GM23248 (cell line): ENCODE data around the gene GOLGA2. TPM values are rescaled to one million over a fixed set of nuclear protein-coding genes. Genes with fewer than 3 reads are reported as not detected.
A peak's percentile ranks its signal among the peaks of the same experiment; 100 is the strongest.
"Not testable (repeated sequence)": the region's sequence is repeated elsewhere in the genome, so short reads cannot be mapped to it uniquely, and the experiment has no call there.

Experiments
- DNase-seq: peaks from one replicate; pipeline ENCODE4 v3.0.0-alpha.2; 2015
- H2AFZ ChIP-seq: fragments of 200-600 bp; sonication (generic); 2 replicates; pipeline ENCODE4 v1.6.1; 2016; ENCODE audit warnings: antibody characterized with exemption
- H3F3A ChIP-seq: fragments of 200-600 bp; sonication (generic); 2 replicates; pipeline ENCODE4 v1.6.1; 2016; ENCODE audit warnings: mild to moderate bottlenecking, antibody characterized with exemption, mixed run types; ENCODE audit not compliant: insufficient read depth
- H3K27ac ChIP-seq: fragments of 200-600 bp; sonication (generic); 2 replicates; pipeline ENCODE4 v1.5.1; 2016; ENCODE audit warnings: mild to moderate bottlenecking
- H3K27me3 ChIP-seq: fragments of 200-600 bp; sonication (generic); replicated peaks from 2 replicates; pipeline ENCODE4 v1.6.1; 2016; ENCODE audit warnings: mild to moderate bottlenecking; ENCODE audit not compliant: insufficient read depth
- H3K36me3 ChIP-seq: fragments of 200-600 bp; sonication (generic); 2 replicates; pipeline ENCODE4 v1.6.1; 2016; ENCODE audit warnings: low read depth, mild to moderate bottlenecking
- H3K4me1 ChIP-seq: fragments of 200-600 bp; sonication (generic); 2 replicates; pipeline ENCODE4 v1.6.1; 2016; ENCODE audit warnings: mild to moderate bottlenecking; ENCODE audit not compliant: insufficient read depth
- H3K4me2 ChIP-seq: fragments of 200-600 bp; sonication (generic); one replicate; pipeline ENCODE4 v1.6.1; 2016; ENCODE audit warnings: mild to moderate bottlenecking; ENCODE audit not compliant: unreplicated experiment
- H3K4me3 ChIP-seq: fragments of 200-600 bp; sonication (generic); 2 replicates; pipeline ENCODE4 v1.5.1; 2016; ENCODE audit warnings: mild to moderate bottlenecking
- H3K79me2 ChIP-seq: fragments of 200-600 bp; sonication (generic); 2 replicates; pipeline ENCODE4 v1.6.1; 2016; ENCODE audit warnings: mild to moderate bottlenecking; ENCODE audit not compliant: insufficient read depth
- H3K9ac ChIP-seq: fragments of 200-600 bp; sonication (generic); 2 replicates; pipeline ENCODE4 v1.6.1; 2016; ENCODE audit warnings: mild to moderate bottlenecking
- H3K9me2 ChIP-seq: fragments of 200-600 bp; sonication (generic); 2 replicates; pipeline ENCODE4 v1.6.1; 2016; ENCODE audit warnings: mixed run types, mild to moderate bottlenecking, moderate library complexity; ENCODE audit not compliant: insufficient read depth
- H3K9me3 ChIP-seq: fragments of 200-600 bp; sonication (generic); one replicate; pipeline ENCODE4 v1.6.1; 2017; ENCODE audit warnings: low read depth
- H4K20me1 ChIP-seq: fragments of 200-600 bp; sonication (generic); 2 replicates; pipeline ENCODE4 v1.6.0; 2016; ENCODE audit not compliant: insufficient read depth
- EZH2 ChIP-seq: fragments of 200-600 bp; sonication (generic); IDR thresholded peaks from 2 replicates; pipeline ENCODE4 v1.6.1; 2018; ENCODE audit warnings: antibody characterized with exemption, mild to moderate bottlenecking; ENCODE audit not compliant: insufficient read depth, poor library complexity, severe bottlenecking
- EZH2phosphoT487 ChIP-seq: fragments of 200-600 bp; sonication (generic); IDR thresholded peaks from 2 replicates; pipeline ENCODE4 v1.6.1; 2018; ENCODE audit warnings: antibody characterized with exemption, moderate library complexity, mild to moderate bottlenecking, low read depth; ENCODE audit not compliant: insufficient read depth
- WGBS, 2 experiments: methylation state at CpG; one replicate each; pipeline ENCODE4 v1.1.6; 2015 to 2017; ENCODE audit warnings: low lambda C conversion rate in 2 of 2, low coverage in 1 of 2; ENCODE audit errors: missing lambda C conversion rate in 2 of 2; 5-methylcytosine and 5-hydroxymethylcytosine counted together
- in situ Hi-C: fragments of 300-500 bp; cut with MboI; formaldehyde crosslinking; loops from 2 replicates; pipeline ENCODE4 v1.15.0; 2020
- polyA plus RNA-seq: library from polyadenylated mRNA; unstranded; fragments of >200 nt; fragmentation: Nextera tagmentation; extraction: Ambion mirVana; gene quantifications from 2 replicates; pipeline ENCODE4 v1.2.1, GENCODE V29; 2016
- total RNA-seq: library from RNA; depleted of rRNA; stranded (reverse); fragments of >200 nt; shearing (Covaris generic); gene quantifications from 2 replicates; pipeline ENCODE4 v1.2.3, GENCODE V29; 2014

GOLGA2 gene
- total and polyA plus RNA-seq, 2 experiments from 2014 or later = 35.1 to 116 TPM

DNA sequence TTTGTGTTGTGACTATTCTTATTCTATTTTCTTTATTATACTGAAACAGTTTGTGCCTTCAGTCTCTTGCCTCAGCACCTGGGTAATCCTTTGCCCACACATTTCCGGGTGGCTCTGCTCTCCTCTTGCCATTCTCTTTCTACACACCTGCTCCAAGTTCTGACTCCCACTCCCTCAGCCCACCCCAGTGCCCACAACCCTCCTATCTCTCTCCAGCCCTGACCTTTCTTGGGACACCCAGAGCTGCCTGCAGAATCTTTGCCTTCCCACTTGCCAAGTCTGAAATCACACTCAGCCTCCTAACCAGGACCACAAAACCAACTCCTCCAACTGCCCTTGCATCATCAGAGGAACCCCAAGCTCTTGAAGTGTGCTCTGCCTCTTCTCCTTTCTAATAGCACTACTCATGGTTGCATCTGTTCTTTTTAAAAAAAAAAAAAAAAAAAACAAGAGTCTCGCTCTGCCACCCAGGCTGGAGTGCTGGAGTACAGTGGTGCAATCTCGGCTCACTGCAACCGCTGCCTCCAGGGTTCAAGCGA lies 4.3 kb upstream of the GOLGA2 start:
- H3K9me2 ChIP-seq = no peaks in the 10 kb centered on the region
- no peaks in the 10 kb centered on the region for H3K36me3 ChIP-seq
- H2AFZ ChIP-seq = no peak overlapping the region
- H4K20me1 ChIP-seq = no peaks in the 10 kb centered on the region
- peaks cover 16% of the 10 kb centered on the region for H3K4me1 ChIP-seq
- H3K4me2 ChIP-seq = no peak overlapping the region
- H3K9me3 ChIP-seq = no peaks in the 10 kb centered on the region
- no peak overlapping the region for H3K9ac ChIP-seq
- no peaks in the 10 kb centered on the region; the same call in 1 of the 2 replicates for H3F3A ChIP-seq
- no peak overlapping the region for H3K4me3 ChIP-seq
- H3K27me3 ChIP-seq = no peaks in the 10 kb centered on the region
- TF ChIP-seq EZH2 (no peak), EZH2phosphoT487 (no peak)
- H3K79me2 ChIP-seq = peaks cover 38% of the 10 kb centered on the region
- in situ Hi-C loops = no loop called here
- WGBS, 2 experiments = 88 to 90% methylated on average over 5 of the region's 5 CpGs
- H3K27ac ChIP-seq = no peak overlapping the region
- DNase-seq = no peak

DNA sequence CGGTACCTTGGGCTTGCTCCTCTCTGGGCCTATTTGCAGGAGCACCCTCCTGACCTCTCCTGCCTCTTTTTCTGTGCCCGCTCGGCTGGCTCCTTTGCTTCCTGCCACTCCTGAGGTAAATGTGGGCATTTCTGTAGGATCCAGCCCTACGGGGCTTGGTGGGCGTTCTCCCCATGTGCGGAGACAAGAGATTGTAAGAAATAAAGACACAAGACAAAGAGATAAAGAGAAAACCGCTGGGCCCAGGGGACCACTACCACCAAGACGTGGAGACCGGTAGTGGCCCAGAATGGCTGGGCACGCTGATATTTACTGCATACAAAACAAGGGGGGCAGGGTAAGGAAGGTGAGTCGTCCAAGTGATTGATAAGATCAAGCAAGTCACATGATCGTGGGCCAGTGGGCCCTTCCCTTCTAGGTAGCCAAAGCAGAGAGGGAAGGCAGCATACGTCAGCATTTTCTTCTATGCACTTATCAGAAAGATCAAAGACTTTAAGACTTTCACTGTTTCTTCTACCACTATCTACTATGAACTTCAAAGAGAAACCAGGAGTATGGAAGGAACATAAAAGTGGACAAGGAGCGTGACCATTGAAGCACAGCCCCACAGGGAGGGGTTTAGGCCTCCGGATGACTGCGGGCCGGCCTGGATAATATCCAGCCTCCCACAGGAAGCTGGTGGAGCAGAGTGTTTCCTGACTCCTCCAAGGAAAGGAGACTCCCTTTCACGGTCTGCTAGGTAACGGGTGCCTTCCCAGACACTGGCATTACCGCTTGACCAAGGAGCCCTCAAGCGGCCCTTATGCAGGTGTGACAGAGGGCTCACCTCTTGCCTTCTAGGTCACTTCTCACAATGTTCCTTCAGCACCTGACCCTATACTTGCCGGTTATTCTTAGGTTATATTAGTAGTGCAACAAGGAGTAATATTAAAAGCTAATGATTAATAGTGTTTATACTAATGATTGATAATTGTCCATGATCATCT lies 3.6 kb upstream of the GOLGA2 start:
- H3K4me2 ChIP-seq, H3K9ac ChIP-seq, H3K9me3 ChIP-seq, H3K9me2 ChIP-seq, H3K27me3 ChIP-seq, H3F3A ChIP-seq, H4K20me1 ChIP-seq, H3K36me3 ChIP-seq, DNase-seq, H3K4me3 ChIP-seq, H2AFZ ChIP-seq, in situ Hi-C loops, H3K27ac ChIP-seq: not testable (repeated sequence)
- Histone ChIP-seq H3K79me2 (peaks cover 45% of the 10 kb centered on the region), H3K4me1 (peaks cover 20% of the 10 kb centered on the region)
- 83% methylated on average over 22 of the region's 22 CpGs for WGBS, 2 experiments

DNA sequence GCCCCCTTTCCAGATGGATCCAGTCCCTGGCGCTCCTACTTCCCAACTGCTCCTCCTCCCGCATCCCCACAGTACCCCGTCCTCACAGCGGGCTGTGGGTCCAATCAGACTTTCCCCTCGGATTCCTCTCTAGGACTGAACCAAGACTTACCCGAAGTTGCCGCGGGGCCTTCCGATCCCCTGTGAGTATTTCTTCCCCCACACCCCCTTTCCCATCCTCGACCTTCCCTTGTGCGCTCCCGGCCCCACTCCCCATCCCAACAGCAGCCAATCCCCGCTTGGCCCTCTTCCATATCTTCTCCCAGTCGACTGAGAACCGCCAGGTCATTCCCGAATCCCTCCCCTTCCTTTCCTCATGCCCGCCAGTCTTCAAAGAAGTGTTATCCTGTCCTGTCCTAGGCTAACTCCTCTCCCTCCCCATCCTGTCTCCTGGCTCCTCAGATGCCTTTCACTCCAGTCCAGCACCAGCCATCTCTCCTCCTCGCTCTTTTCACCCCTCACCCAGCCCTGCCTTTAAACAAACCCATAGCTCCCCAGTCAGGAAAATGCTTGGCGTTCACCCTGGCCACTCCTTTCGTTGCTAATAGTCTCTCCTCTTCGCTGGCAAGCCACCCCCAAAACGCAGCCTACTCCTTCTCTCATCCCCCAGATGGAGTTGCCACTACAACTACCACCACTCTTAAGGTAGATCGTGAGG lies 915 bp upstream of the GOLGA2 start:
- Histone ChIP-seq H3K4me3 (peak overlapping the region; percentile 96), H3K27ac (peak overlapping the region; percentile 60), H3K9me2 (no peaks in the 10 kb centered on the region), H3F3A (no peaks in the 10 kb centered on the region; the same call in 1 of the 2 replicates), H3K79me2 (peaks cover 72% of the 10 kb centered on the region), H2AFZ (peak overlapping the region; percentile 85), H3K9me3 (no peaks in the 10 kb centered on the region), H4K20me1 (no peaks in the 10 kb centered on the region), H3K4me2 (peak overlapping the region; percentile 94), H3K27me3 (no peaks in the 10 kb centered on the region), H3K4me1 (peaks cover 20% of the 10 kb centered on the region), H3K36me3 (peaks cover 19% of the 10 kb centered on the region), H3K9ac (peak overlapping the region; percentile 89)
- in situ Hi-C loops = no loop called here
- peak; percentile 67 for DNase-seq
- no peak for TF ChIP-seq EZH2
- TF ChIP-seq EZH2phosphoT487 = no peak
- WGBS, 2 experiments = 2 to 5% methylated on average over 18 to 23 of the region's 23 CpGs

DNA sequence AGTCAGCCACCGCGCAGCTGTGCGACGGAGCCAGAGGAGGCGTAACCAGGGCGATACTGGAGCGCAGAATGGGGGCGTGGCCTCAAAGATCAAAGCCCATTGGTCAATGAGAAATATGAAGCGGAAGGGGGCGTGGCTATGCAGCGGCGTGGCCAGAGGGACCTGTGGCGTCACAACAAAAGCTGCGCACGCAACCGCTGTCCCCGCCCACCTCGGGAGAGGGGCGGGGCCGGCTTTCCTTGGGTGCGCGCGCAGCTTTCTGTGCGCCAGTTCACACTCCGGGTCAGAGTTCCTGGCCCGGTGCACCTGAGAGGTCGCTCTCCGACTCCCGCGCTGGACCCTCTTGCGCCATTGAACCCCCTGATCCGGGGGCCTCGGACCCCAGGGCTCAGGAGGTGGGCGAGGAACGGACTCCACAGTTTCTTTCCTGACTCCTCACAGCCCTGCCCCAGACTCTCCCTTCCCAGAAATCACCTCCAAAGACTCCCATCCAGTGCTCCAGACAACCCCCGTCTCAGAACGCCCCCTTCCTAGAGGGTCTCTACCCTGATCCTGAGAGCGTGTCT lies 284 bp upstream of the GOLGA2 start, which contains the start of gene SWI5:
Gene SWI5 (plus strand): TSS at position 269 of the 566 bp plus-strand sequence.
- TF ChIP-seq EZH2phosphoT487 = no peak
- no peak for TF ChIP-seq EZH2
- H3K9me3 ChIP-seq = no peaks in the 10 kb centered on the region
- peak within 1 kb of the TSS; percentile 100 for H3K9ac ChIP-seq
- H3K27me3 ChIP-seq = no peaks in the 10 kb centered on the region
- in situ Hi-C loops = no loop called here
- H3K36me3 ChIP-seq = peaks cover 23% of the 10 kb centered on the region
- peak; percentile 100 for DNase-seq
- peaks cover 78% of the 10 kb centered on the region for H3K79me2 ChIP-seq
- peak within 1 kb of the TSS; percentile 85 for H2AFZ ChIP-seq
- H3K27ac ChIP-seq = peak within 1 kb of the TSS; percentile 89
- H3K4me2 ChIP-seq = peak within 1 kb of the TSS; percentile 98
- peak within 1 kb of the TSS; percentile 96 for H3K4me3 ChIP-seq
- peaks cover 19% of the 10 kb centered on the region for H3K4me1 ChIP-seq
- no peaks in the 10 kb centered on the region for H3K9me2 ChIP-seq
- no peaks in the 10 kb centered on the region for H3F3A ChIP-seq
- WGBS, 2 experiments = 0 to 3% methylated on average over 24 to 34 of the region's 38 CpGs
- H4K20me1 ChIP-seq = no peaks in the 10 kb centered on the region
